ENCODE data around the gene POLR1C. TPM values are rescaled to one million over a fixed set of nuclear protein-coding genes. Genes with fewer than 3 reads are reported as not detected.
"Not testable (repeated sequence)": the region's sequence is repeated elsewhere in the genome, so short reads cannot be mapped to it uniquely, and the experiment has no call there.

POLR1C gene
- total RNA-seq, 2 experiments from 2014 or later = 46.8 to 49.5 TPM

- H3K4me3 Mint-ChIP-seq = no peak overlapping the region
- CTCF ChIA-PET = no interaction called here
- H3K4me1 Mint-ChIP-seq (ENCODE audit: low read depth) = no peaks in the 10 kb centered on the region
- H3K27ac Mint-ChIP-seq = no peak overlapping the region
- no peak for DNase-seq
- peaks cover 49% of the 10 kb centered on the region for H3K36me3 Mint-ChIP-seq
- POLR2A ChIA-PET = no interaction called here
- no peaks in the 10 kb centered on the region for H3K9me3 Mint-ChIP-seq
- intact Hi-C loops (cut with micrococcal nuclease) = no loop called here
- no peaks in the 10 kb centered on the region for H3K27me3 Mint-ChIP-seq
Measured at GRCh38 chr6:43540507-43540906, 23.6 kb downstream of the POLR1C start.

- POLR2A ChIA-PET = interaction anchor here (0.6 to 0.7 kb wide), 2 partner anchors 115 to 755 kb away, joined by 3 to 4 read pairs; no protein-coding TSS in a partner anchor
- H3K4me1 Mint-ChIP-seq (ENCODE audit: low read depth) = no peaks in the 10 kb centered on the region
- no peaks in the 10 kb centered on the region for H3K9me3 Mint-ChIP-seq
- intact Hi-C loops (cut with micrococcal nuclease) = no loop called here
- peaks cover 57% of the 10 kb centered on the region for H3K36me3 Mint-ChIP-seq
- CTCF ChIA-PET = interaction anchor here (1.5 kb wide), 1 partner anchor 67 kb away, joined by 3 read pairs; no protein-coding TSS in a partner anchor
- H3K27ac Mint-ChIP-seq = no peak overlapping the region
- H3K4me3 Mint-ChIP-seq = no peak overlapping the region
- no peaks in the 10 kb centered on the region for H3K27me3 Mint-ChIP-seq
- no peak for DNase-seq
Measured at GRCh38 chr6:43541774-43542471, 25.0 kb downstream of the POLR1C start.

GRCh38 chr6:43544461-43544860 lies 27.6 kb downstream of the POLR1C start:
- no peaks in the 10 kb centered on the region for H3K4me1 Mint-ChIP-seq (ENCODE audit: low read depth)
- intact Hi-C loops (cut with micrococcal nuclease) = no loop called here
- no peak for DNase-seq
- no peaks in the 10 kb centered on the region for H3K9me3 Mint-ChIP-seq
- peaks cover 51% of the 10 kb centered on the region for H3K36me3 Mint-ChIP-seq
- ChIA-PET CTCF (no interaction called here), POLR2A (interaction anchor here (0.6 to 0.8 kb wide), 2 partner anchors 12 to 50 kb away, joined by 3 to 6 read pairs; no protein-coding TSS in a partner anchor)
- no peaks in the 10 kb centered on the region for H3K27me3 Mint-ChIP-seq
- H3K27ac Mint-ChIP-seq = no peak overlapping the region
- H3K4me3 Mint-ChIP-seq = no peak overlapping the region

- peaks cover 57% of the 10 kb centered on the region for H3K36me3 Mint-ChIP-seq
- POLR2A ChIA-PET = no interaction called here
Measured at GRCh38 chr6:43547222-43547621, 30.3 kb downstream of the POLR1C start.

GRCh38 chr6:43557620-43558019 lies 40.7 kb downstream of the POLR1C start:
- H3K27me3 Mint-ChIP-seq; H3K27ac Mint-ChIP-seq; DNase-seq; H3K4me1 Mint-ChIP-seq (ENCODE audit: low read depth); POLR2A ChIA-PET; H3K4me3 Mint-ChIP-seq; H3K9me3 Mint-ChIP-seq; intact Hi-C loops (cut with micrococcal nuclease); CTCF ChIA-PET: not testable (repeated sequence)
- H3K36me3 Mint-ChIP-seq = peaks cover 59% of the 10 kb centered on the region

More at GRCh38 chr6:43547222-43547621, 30.3 kb downstream of the POLR1C start:
- Mint-ChIP-seq H3K27ac (no peak overlapping the region), H3K27me3 (no peaks in the 10 kb centered on the region), H3K4me3 (no peak overlapping the region), H3K4me1 (ENCODE audit: low read depth) (no peaks in the 10 kb centered on the region), H3K9me3 (no peaks in the 10 kb centered on the region)
- intact Hi-C loops (cut with micrococcal nuclease) = no loop called here
- no peak for DNase-seq
- CTCF ChIA-PET = interaction anchor here (1.4 kb wide), 1 partner anchor 41 kb away, joined by 5 read pairs; no protein-coding TSS in a partner anchor

GRCh38 chr6:43559328-43559727 lies 42.4 kb downstream of the POLR1C start:
- H3K36me3 Mint-ChIP-seq = peaks cover 56% of the 10 kb centered on the region
- no peak overlapping the region for H3K4me3 Mint-ChIP-seq
- ChIA-PET CTCF (no interaction called here), POLR2A (no interaction called here)
- no peak for DNase-seq
- H3K27me3 Mint-ChIP-seq = no peaks in the 10 kb centered on the region
- H3K27ac Mint-ChIP-seq = no peak overlapping the region
- no peaks in the 10 kb centered on the region for H3K9me3 Mint-ChIP-seq
- intact Hi-C loops (cut with micrococcal nuclease) = no loop called here
- no peaks in the 10 kb centered on the region for H3K4me1 Mint-ChIP-seq (ENCODE audit: low read depth)

GRCh38 chr6:43570876-43571441 lies 54.1 kb downstream of the POLR1C start:
- intact Hi-C loops (cut with micrococcal nuclease) = loop anchor here (1.0 to 10.0 kb wide), 4 partner anchors 54 to 399 kb away; partner anchors contain the start of genes GTPBP2, POLR1C, SRF and VEGFA
- Mint-ChIP-seq H3K9me3 (no peaks in the 10 kb centered on the region), H3K27me3 (no peaks in the 10 kb centered on the region), H3K36me3 (peaks cover 52% of the 10 kb centered on the region), H3K4me1 (ENCODE audit: low read depth) (peaks cover 35% of the 10 kb centered on the region), H3K4me3 (no peak overlapping the region), H3K27ac (peak overlapping the region; percentile 90)
- ChIA-PET POLR2A (interaction anchor here (0.6 to 1.4 kb wide), 6 partner anchors 12 to 62 kb away, joined by 3 to 6 read pairs (median 3); partner anchors contain the start of gene GTPBP2), CTCF (interaction anchor here (1.3 kb wide), 1 partner anchor 37 kb away, joined by 9 read pairs; no protein-coding TSS in a partner anchor)
- no peak for DNase-seq

Other genes with a start within 250 kb of the POLR1C start
- gene SLC22A7, start 218.8 kb upstream of the POLR1C start, total RNA-seq = not detected
- gene CRIP3, start 208.3 kb upstream of the POLR1C start, total RNA-seq = 1 to 10 TPM; 2.0 to 2.9 TPM
- gene ZNF318, start 147.4 kb upstream of the POLR1C start, total RNA-seq = 10 to 100 TPM; 12.1 to 12.7 TPM
- 10 to 100 TPM; 27.2 to 31.9 TPM for gene ABCC10, start 89.5 kb upstream of the POLR1C start, total RNA-seq
- 1 to 10 TPM; 1.6 TPM for gene DLK2, start 61.5 kb upstream of the POLR1C start, total RNA-seq
- gene TJAP1, start 39.5 kb upstream of the POLR1C start, total RNA-seq = 10 to 100 TPM; 30.5 to 36.2 TPM
- gene LRRC73, start 6.7 kb upstream of the POLR1C start, total RNA-seq = under 1 TPM in 1 of 2 experiments, not detected in 1; 0.12 TPM
- 10 to 100 TPM; 38.3 to 39.3 TPM for gene YIPF3, start 163 bp upstream of the POLR1C start, total RNA-seq
- 10 to 100 TPM; 83.7 to 97.9 TPM for gene XPO5, start 58.9 kb downstream of the POLR1C start, total RNA-seq
- 10 to 100 TPM; 52.1 to 52.5 TPM for gene POLH, start 59.1 kb downstream of the POLR1C start, total RNA-seq
- gene GTPBP2, start 112.2 kb downstream of the POLR1C start, total RNA-seq = 10 to 100 TPM; 72.6 to 72.8 TPM
- 10 to 100 TPM; 29.1 to 31.6 TPM for gene MAD2L1BP, start 118.8 kb downstream of the POLR1C start, total RNA-seq
- gene RSPH9, start 127.9 kb downstream of the POLR1C start, total RNA-seq = not detected
- 10 to 100 TPM; 46.9 to 50.5 TPM for gene MRPS18A, start 170.7 kb downstream of the POLR1C start, total RNA-seq

Measured in activated CD4-positive, alpha-beta memory T cell treated with anti-CD3 and anti-CD28 coated beads for 36 hours (primary cell).